ENCODE results near the gene TBC1D22A. TPM values are rescaled to one million over a fixed set of nuclear protein-coding genes. Genes with fewer than 3 reads are reported as not detected.

TBC1D22A gene
- total and polyA plus RNA-seq, 11 donors, result 9.4 to 30.7 (median 18.6) TPM

- DNase-seq, result peak in 1 of 5 donors; percentile 11
- H3K9me3 ChIP-seq, result no peaks in the 10 kb centered on the region
- H3K36me3 ChIP-seq, result no peaks in the 10 kb centered on the region
- H3K4me3 ChIP-seq, result no peak overlapping the region
- no peaks in the 10 kb centered on the region for H3K4me1 ChIP-seq
- intact Hi-C loops (cut with DNase I), result no loop called here
- no peak for ATAC-seq
- WGBS, 4 donors, result 90 to 91% (median 90%) methylated on average over 25 of the region's 25 CpGs
- TF ChIP-seq, protein P1, sequence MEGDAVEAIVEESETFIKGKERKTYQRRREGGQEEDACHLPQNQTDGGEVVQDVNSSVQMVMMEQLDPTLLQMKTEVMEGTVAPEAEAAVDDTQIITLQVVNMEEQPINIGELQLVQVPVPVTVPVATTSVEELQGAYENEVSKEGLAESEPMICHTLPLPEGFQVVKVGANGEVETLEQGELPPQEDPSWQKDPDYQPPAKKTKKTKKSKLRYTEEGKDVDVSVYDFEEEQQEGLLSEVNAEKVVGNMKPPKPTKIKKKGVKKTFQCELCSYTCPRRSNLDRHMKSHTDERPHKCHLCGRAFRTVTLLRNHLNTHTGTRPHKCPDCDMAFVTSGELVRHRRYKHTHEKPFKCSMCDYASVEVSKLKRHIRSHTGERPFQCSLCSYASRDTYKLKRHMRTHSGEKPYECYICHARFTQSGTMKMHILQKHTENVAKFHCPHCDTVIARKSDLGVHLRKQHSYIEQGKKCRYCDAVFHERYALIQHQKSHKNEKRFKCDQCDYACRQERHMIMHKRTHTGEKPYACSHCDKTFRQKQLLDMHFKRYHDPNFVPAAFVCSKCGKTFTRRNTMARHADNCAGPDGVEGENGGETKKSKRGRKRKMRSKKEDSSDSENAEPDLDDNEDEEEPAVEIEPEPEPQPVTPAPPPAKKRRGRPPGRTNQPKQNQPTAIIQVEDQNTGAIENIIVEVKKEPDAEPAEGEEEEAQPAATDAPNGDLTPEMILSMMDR (IDR thresholded peaks at IDR 0.05), result no peak
- TF ChIP-seq POLR2A (IDR thresholded peaks at IDR 0.05), result no peak
- no peak overlapping the region for H3K27ac ChIP-seq
- H3K27me3 ChIP-seq, result no peaks in the 10 kb centered on the region
These were observed 370.9 kb downstream of the TBC1D22A start for GRCh38 chr22:47133061-47133969.

- H3K27me3 ChIP-seq, result no peaks in the 10 kb centered on the region
- no peaks in the 10 kb centered on the region for H3K4me1 ChIP-seq
- TF ChIP-seq POLR2A (IDR thresholded peaks at IDR 0.05), result no peak
- TF ChIP-seq, protein P1 (IDR thresholded peaks at IDR 0.05), result no peak
- intact Hi-C loops (cut with DNase I), result no loop called here
- H3K36me3 ChIP-seq, result no peaks in the 10 kb centered on the region
- WGBS, 4 donors, result 78 to 91% (median 90%) methylated on average over 9 to 10 of the region's 10 CpGs
- ATAC-seq, result no peak
- no peak overlapping the region for H3K4me3 ChIP-seq
- DNase-seq, result no peak
- no peaks in the 10 kb centered on the region for H3K9me3 ChIP-seq
- no peak overlapping the region for H3K27ac ChIP-seq
These were observed 371.8 kb downstream of the TBC1D22A start for GRCh38 chr22:47134222-47134621.

DNA sequence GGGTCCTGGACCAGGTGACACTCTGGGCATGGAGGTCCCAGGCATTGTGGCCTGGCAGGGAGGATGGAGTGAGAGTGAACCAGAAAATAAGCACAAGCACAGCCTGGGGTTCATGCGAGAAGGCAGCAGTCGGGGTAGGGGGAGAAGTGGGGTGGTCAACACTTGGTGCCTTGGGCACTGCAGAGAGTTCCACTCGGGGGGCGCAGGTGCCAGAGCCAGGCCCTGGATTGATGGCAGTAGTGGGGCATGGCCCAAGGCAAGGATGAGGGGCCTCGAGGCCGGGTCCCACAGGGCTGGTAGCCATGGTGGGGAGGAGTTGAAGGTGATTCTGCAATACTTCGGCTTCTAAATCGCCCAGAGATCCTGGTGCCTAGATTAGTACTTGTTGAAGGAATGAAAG lies 372.9 kb downstream of the TBC1D22A start:
- ATAC-seq, result no peak
- Histone ChIP-seq H3K27me3 (no peaks in the 10 kb centered on the region), H3K4me1 (no peaks in the 10 kb centered on the region), H3K9me3 (no peaks in the 10 kb centered on the region), H3K4me3 (no peak overlapping the region), H3K36me3 (no peaks in the 10 kb centered on the region), H3K27ac (no peak overlapping the region)
- DNase-seq, result peak in 1 of 5 donors; percentile 19
- 83 to 88% (median 86%) methylated on average over 8 of the region's 8 CpGs for WGBS, 4 donors
- intact Hi-C loops (cut with DNase I), result no loop called here
- no peak for TF ChIP-seq POLR2A (IDR thresholded peaks at IDR 0.05)
- TF ChIP-seq, protein P1 (IDR thresholded peaks at IDR 0.05), result no peak

- Histone ChIP-seq H3K36me3 (no peaks in the 10 kb centered on the region), H3K4me1 (no peaks in the 10 kb centered on the region), H3K27ac (no peak overlapping the region), H3K4me3 (no peak overlapping the region), H3K9me3 (no peaks in the 10 kb centered on the region), H3K27me3 (no peaks in the 10 kb centered on the region)
- TF ChIP-seq, protein P1 (IDR thresholded peaks at IDR 0.05), result no peak
- no peak for TF ChIP-seq POLR2A (IDR thresholded peaks at IDR 0.05)
- intact Hi-C loops (cut with DNase I), result no loop called here
- peak in 1 of 5 donors; percentile 22 for DNase-seq
- ATAC-seq, result no peak
- 92 to 97% (median 94%) methylated on average over 12 of the region's 12 CpGs for WGBS, 4 donors
These were observed 373.6 kb downstream of the TBC1D22A start for GRCh38 chr22:47136050-47136449.

Data from heart left ventricle (tissue), 16 donors.